HCT116 (cell line): ENCODE data around the gene TDP1. TPM values are rescaled to one million over a fixed set of nuclear protein-coding genes. Genes with fewer than 3 reads are reported as not detected.

Source experiments
- ATAC-seq: fragments of 200-7000 bp; cut with Tn5 transposase; 2 replicates; pipeline ENCODE4 v1.9.1; 2020; ENCODE audit warnings: mild to moderate bottlenecking, moderate library complexity
- BruUV-seq: library from RNA; stranded (reverse); fragments of 400-500 nt; replicated peaks from 2 replicates; lab custom pipeline; 2021; lab: Mats Ljungman, UMichigan
- CTCF ChIA-PET: fragments of 300-600 bp; sonication (Branson Sonifier 250); formaldehyde crosslinking; loops from one replicate; lab custom pipeline; 2021; ENCODE audit warnings: antibody characterized with exemption; lab: Charles Lee
- POLR2A ChIA-PET: fragments of 300-600, 350-600 bp; sonication (Branson Sonifier 250); formaldehyde crosslinking; loops from one replicate; lab custom pipeline; 2021; ENCODE audit warnings: antibody characterized with exemption; lab: Charles Lee
- RAD21 ChIA-PET, 2 experiments: fragments of 300-600 bp; sonication (Branson Sonifier 250); formaldehyde crosslinking; loops; one replicate each; lab custom pipeline; 2023; ENCODE audit warnings: low total read pairs in 2 of 2; ENCODE audit not compliant: uncharacterized antibody in 2 of 2, unreplicated experiment in 2 of 2, low non-redundant PET in 1 of 2; lab: Charles Lee
- DNase-seq: peaks from one replicate; pipeline ENCODE4 v3.0.0-alpha.2; 2010; ENCODE audit warnings: low read depth, low spot score
- H2AFZ ChIP-seq: fragments of 200-600 bp; shearing (Covaris generic), sonication (generic); 2 replicates; pipeline ENCODE4 v1.6.1; 2017; ENCODE audit warnings: low read depth, mixed run types, mixed read lengths, antibody characterized with exemption, low read length; ENCODE audit not compliant: poor library complexity, severe bottlenecking
- H3K27ac ChIP-seq: 2 replicates; pipeline ENCODE4 v1.5.1; 2012; ENCODE audit warnings: low read depth, low read length
- H3K27me3 ChIP-seq: fragments of 200-600 bp; sonication (generic); 2 replicates; pipeline ENCODE4 v1.6.1; 2016; ENCODE audit warnings: mixed run types, low read length, mixed read lengths; ENCODE audit not compliant: insufficient read depth
- H3K36me3 ChIP-seq, 2 experiments: fragments of 200-500 bp in 1 of 2; fragments of 200-600 bp in 1 of 2; sonication (Bioruptor generic) in 1 of 2; sonication (generic) in 1 of 2; 2 replicates each; pipeline versions ENCODE4 v1.5.1 to v1.6.1; 2014 to 2016; ENCODE audit warnings: low read length in 2 of 2, inconsistent platforms in 1 of 2, mixed read lengths in 1 of 2, mixed run types in 1 of 2; ENCODE audit not compliant: insufficient read depth in 2 of 2, control insufficient read depth in 1 of 2
- H3K4me1 ChIP-seq, 2 experiments: fragments of 200-600 bp in 1 of 2; sonication (generic) in 1 of 2; 2 replicates each; pipeline versions ENCODE4 v1.5.1 to v1.6.1; 2012 to 2017; ENCODE audit warnings: low read length in 2 of 2, inconsistent platforms in 1 of 2, mild to moderate bottlenecking in 1 of 2, mixed read lengths in 1 of 2, mixed run types in 1 of 2, moderate library complexity in 1 of 2; ENCODE audit not compliant: insufficient read depth in 2 of 2, control insufficient read depth in 1 of 2
- H3K4me2 ChIP-seq: fragments of 200-600 bp; sonication (generic); 2 replicates; pipeline ENCODE4 v1.6.1; 2017; ENCODE audit warnings: mixed run types, low read length, mixed read lengths
- H3K4me3 ChIP-seq, 2 experiments: fragments of 200-600 bp in 1 of 2; sonication (generic) in 1 of 2; replicated peaks in 1 of 2; 2 replicates each; pipeline ENCODE4 v1.5.1; 2011 to 2016; ENCODE audit warnings: low read length in 2 of 2, control low read depth in 1 of 2, low read depth in 1 of 2, mild to moderate bottlenecking in 1 of 2, mixed read lengths in 1 of 2, mixed run types in 1 of 2
- H3K79me2 ChIP-seq: fragments of 200-600 bp; sonication (generic); 2 replicates; pipeline ENCODE4 v1.6.1; 2017; ENCODE audit warnings: mild to moderate bottlenecking, mixed run types, low read length, moderate library complexity, mixed read lengths; ENCODE audit not compliant: insufficient read depth
- H3K9ac ChIP-seq: fragments of 200-600 bp; sonication (generic); 2 replicates; pipeline ENCODE4 v1.6.1; 2016; ENCODE audit warnings: low read length, mixed read lengths
- H3K9me2 ChIP-seq: fragments of 200-600 bp; sonication (generic), shearing (Covaris generic); 2 replicates; pipeline ENCODE4 v1.6.1; 2017; ENCODE audit warnings: mixed run types, mild to moderate bottlenecking, moderate library complexity; ENCODE audit not compliant: insufficient read depth
- H3K9me3 ChIP-seq, 2 experiments: fragments of 200-500 bp in 1 of 2; fragments of 200-600 bp in 1 of 2; sonication (Bioruptor generic) in 1 of 2; sonication (generic) in 1 of 2; 2 replicates each; pipeline ENCODE4 v1.6.1; 2014 to 2017; ENCODE audit warnings: low read length in 2 of 2, mixed read lengths in 2 of 2, inconsistent platforms in 1 of 2, low read depth in 1 of 2, mild to moderate bottlenecking in 1 of 2, mixed run types in 1 of 2, moderate library complexity in 1 of 2; ENCODE audit not compliant: control insufficient read depth in 1 of 2, insufficient read depth in 1 of 2
- H4K20me1 ChIP-seq: fragments of 200-600 bp; sonication (generic), shearing (Covaris generic); 2 replicates; pipeline ENCODE4 v1.6.1; 2017; ENCODE audit warnings: mixed run types, mild to moderate bottlenecking, moderate library complexity; ENCODE audit not compliant: insufficient read depth
- CBX3 ChIP-seq: IDR thresholded peaks from 2 replicates; pipeline ENCODE4 v1.6.1; 2012; ENCODE audit warnings: low read depth
- CEBPB ChIP-seq: IDR thresholded peaks from 2 replicates; pipeline ENCODE4 v1.6.1; 2012; ENCODE audit warnings: low read depth
- CTCF ChIP-seq, 3 experiments: fragments of 200-600 bp in 1 of 3; sonication (generic) in 1 of 3; IDR thresholded peaks in 2 of 3; conservative IDR thresholded peaks in 1 of 3; 2 replicates each; pipeline ENCODE4 v1.5.1; 2012 to 2017; ENCODE audit warnings: low read depth in 2 of 3, low read length in 2 of 3, antibody characterized with exemption in 1 of 3, borderline replicate concordance in 1 of 3, control low read depth in 1 of 3, mild to moderate bottlenecking in 1 of 3, mixed read lengths in 1 of 3, mixed run types in 1 of 3, moderate library complexity in 1 of 3; ENCODE audit not compliant: insufficient read depth in 1 of 3
- EGR1 ChIP-seq: IDR thresholded peaks from 2 replicates; pipeline ENCODE4 v1.6.1; 2012; ENCODE audit warnings: low read depth
- ELF1 ChIP-seq: IDR thresholded peaks from 2 replicates; pipeline ENCODE4 v1.6.1; 2012; ENCODE audit warnings: low read depth, borderline replicate concordance
- EZH2 ChIP-seq: fragments of 200-600 bp; sonication (generic); IDR thresholded peaks from 2 replicates; pipeline ENCODE4 v1.6.1; 2017; ENCODE audit warnings: antibody characterized with exemption, mixed run types
- EZH2phosphoT487 ChIP-seq: fragments of 200-600 bp; IDR thresholded peaks from 2 replicates; pipeline ENCODE4 v1.6.1; 2018; ENCODE audit warnings: antibody characterized with exemption, borderline replicate concordance
- JUND ChIP-seq: IDR thresholded peaks from 2 replicates; pipeline ENCODE4 v1.6.1; 2012
- RAD21 ChIP-seq: IDR thresholded peaks from 2 replicates; pipeline ENCODE4 v1.6.1; 2012; ENCODE audit warnings: low read depth, mild to moderate bottlenecking
- SIN3A ChIP-seq: IDR thresholded peaks from 2 replicates; pipeline ENCODE4 v1.6.1; 2012; ENCODE audit warnings: low read depth
- SRF ChIP-seq: IDR thresholded peaks from 2 replicates; pipeline ENCODE4 v1.6.1; 2012; ENCODE audit warnings: low read depth
- ZBTB33 ChIP-seq: IDR thresholded peaks from 2 replicates; pipeline ENCODE4 v1.6.1; 2011; ENCODE audit warnings: mild to moderate bottlenecking, low read length, moderate library complexity; ENCODE audit not compliant: insufficient replicate concordance; ENCODE audit errors: extremely low read depth
- ZFX ChIP-seq: fragments of 450-650 bp; IDR thresholded peaks from 2 replicates; pipeline ENCODE4 v1.6.1; 2017
- intact Hi-C: fragments of 100-400 bp; cut with micrococcal nuclease; formaldehyde crosslinking; loops from 2 replicates; pipeline ENCODE4 v1.10.0; 2022
- total RNA-seq: library from RNA; stranded (reverse); gene quantifications from one replicate; pipeline ENCODE4 v1.2.1, GENCODE V29; 2021; ENCODE audit not compliant: unreplicated experiment

TDP1 gene
- total RNA-seq, 1 experiment from 2014 or later = 37.1 TPM

DNA sequence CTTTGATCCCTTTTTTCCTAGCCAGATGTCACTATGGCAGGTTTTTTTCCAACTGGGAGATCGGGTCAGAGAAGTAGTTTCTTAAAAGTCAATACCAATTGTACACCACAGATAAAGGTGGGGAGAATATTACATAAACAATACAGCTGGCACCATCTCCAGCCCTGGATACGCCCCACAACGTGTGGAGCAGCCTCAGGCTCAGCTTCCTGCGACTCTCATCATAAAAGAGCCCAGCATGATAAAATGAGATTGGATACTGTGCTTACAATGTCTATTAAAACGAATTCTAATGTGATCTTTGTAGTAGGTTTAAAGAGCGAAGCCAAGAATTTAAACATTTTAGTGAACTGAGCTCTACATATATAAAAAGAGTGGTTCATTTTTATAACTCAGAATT lies 22.7 kb upstream of the TDP1 start:
- no peak overlapping the region for H2AFZ ChIP-seq
- no peaks in the 10 kb centered on the region for H4K20me1 ChIP-seq
- no peaks in the 10 kb centered on the region for H3K9me3 ChIP-seq
- no peaks in the 10 kb centered on the region for H3K79me2 ChIP-seq
- ATAC-seq (no peak), DNase-seq (no peak)
- H3K4me1 ChIP-seq = no peaks in the 10 kb centered on the region
- no peaks in the 10 kb centered on the region; a peak in 1 of 4 replicates for H3K36me3 ChIP-seq
- no peak overlapping the region for H3K27ac ChIP-seq
- no peak overlapping the region for H3K4me3 ChIP-seq
- RAD21 ChIA-PET = no interaction called here
- H3K27me3 ChIP-seq = no peaks in the 10 kb centered on the region
- CTCF ChIA-PET = no interaction called here
- TF ChIP-seq CBX3 (no peak), EZH2 (no peak), SIN3A (no peak), CEBPB (no peak), EZH2phosphoT487 (no peak), ELF1 (no peak), CTCF (IDR thresholded peaks at IDR 0.05 in 2 of 3, conservative IDR thresholded peaks at IDR 0.05 in 1 of 3; ENCODE audit: borderline replicate concordance in 1 of 3, insufficient read depth in 1 of 3, low read depth in 2 of 3, low read length in 2 of 3) (no peak), ZFX (no peak), RAD21 (no peak), JUND (no peak), SRF (no peak), ZBTB33 (no peak), EGR1 (no peak)
- no peak overlapping the region for H3K4me2 ChIP-seq
- no TSS peak for BruUV-seq
- POLR2A ChIA-PET = no interaction called here
- H3K9ac ChIP-seq = no peak overlapping the region
- no peaks in the 10 kb centered on the region for H3K9me2 ChIP-seq
- intact Hi-C loops = no loop called here
